NT2/D1 (cell line): ENCODE results near the gene PDCD2L.

ENCODE experiments used
- SUZ12 ChIP-seq: IDR thresholded peaks from 2 replicates; pipeline ENCODE4 v1.6.1; 2011; ENCODE audit not compliant: insufficient read length, insufficient read depth; ENCODE audit errors: extremely low read depth
- YY1 ChIP-seq: IDR thresholded peaks from 2 replicates; pipeline ENCODE4 v1.6.1; 2011; ENCODE audit not compliant: insufficient read length, insufficient read depth
- ZNF274 ChIP-seq: IDR thresholded peaks from 2 replicates; pipeline ENCODE4 v1.6.1; 2011; ENCODE audit warnings: mild to moderate bottlenecking, low read depth, low read length

- TF ChIP-seq SUZ12 (no peak), ZNF274 (no peak), YY1 (no peak)
Observed at GRCh38 chr19:34429553-34429952, 25.4 kb downstream of the PDCD2L start.
